ENCODE data around the gene CLNS1A.
A peak's percentile ranks its signal among the peaks of the same experiment; 100 is the strongest.
"Not testable (repeated sequence)": the region's sequence is repeated elsewhere in the genome, so short reads cannot be mapped to it uniquely, and the experiment has no call there.

CLNS1A gene

GRCh38 chr11:77619576-77620198, 17.9 kb downstream of the CLNS1A start:
- no peak for DNase-seq (ENCODE audit: low read depth)

DNA sequence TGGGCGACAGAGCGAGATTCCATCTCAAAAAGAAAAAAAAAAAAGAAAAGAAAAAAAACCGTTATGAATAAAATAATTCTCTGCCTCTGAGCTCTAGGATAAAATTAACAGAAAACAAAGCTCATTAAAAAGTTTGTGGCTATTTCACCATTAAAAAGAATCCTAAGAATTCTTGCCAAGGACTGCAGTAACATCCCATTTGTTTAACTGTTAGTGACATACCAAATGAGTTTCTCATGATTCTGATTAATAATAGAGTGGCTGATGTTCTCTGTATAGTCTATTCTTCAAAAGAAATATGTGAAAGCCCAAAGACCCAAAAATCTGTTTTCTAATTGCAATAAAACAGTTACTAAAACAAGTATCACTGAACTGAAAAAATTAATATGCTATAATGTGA, 19.7 kb downstream of the CLNS1A start:
- no peak for DNase-seq (ENCODE audit: low read depth)

- DNase-seq (ENCODE audit: low read depth): no peak
Measured at GRCh38 chr11:77611921-77612320, 25.7 kb downstream of the CLNS1A start.

- DNase-seq (ENCODE audit: low read depth): no peak
Measured at GRCh38 chr11:77609234-77609633, 28.4 kb downstream of the CLNS1A start.

DNA sequence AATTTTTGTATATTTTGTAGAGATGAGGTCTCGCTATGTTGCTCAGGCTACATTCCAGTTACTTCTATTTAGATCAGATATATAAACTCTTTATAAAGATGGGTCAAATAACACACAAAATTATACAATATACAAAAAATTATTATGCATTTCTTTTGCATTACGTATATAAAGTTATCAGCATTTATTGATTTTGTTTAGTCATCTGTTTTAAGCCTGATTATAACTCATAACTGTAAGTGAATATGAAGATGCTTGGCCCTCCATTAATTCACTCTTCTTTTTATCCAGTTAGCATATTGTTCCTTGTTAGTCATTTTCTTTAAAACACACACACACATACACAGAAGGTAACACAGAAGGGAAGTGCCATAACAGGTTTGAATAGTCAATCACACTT, 33.3 kb downstream of the CLNS1A start:
- no peak for DNase-seq (ENCODE audit: low read depth)

DNA sequence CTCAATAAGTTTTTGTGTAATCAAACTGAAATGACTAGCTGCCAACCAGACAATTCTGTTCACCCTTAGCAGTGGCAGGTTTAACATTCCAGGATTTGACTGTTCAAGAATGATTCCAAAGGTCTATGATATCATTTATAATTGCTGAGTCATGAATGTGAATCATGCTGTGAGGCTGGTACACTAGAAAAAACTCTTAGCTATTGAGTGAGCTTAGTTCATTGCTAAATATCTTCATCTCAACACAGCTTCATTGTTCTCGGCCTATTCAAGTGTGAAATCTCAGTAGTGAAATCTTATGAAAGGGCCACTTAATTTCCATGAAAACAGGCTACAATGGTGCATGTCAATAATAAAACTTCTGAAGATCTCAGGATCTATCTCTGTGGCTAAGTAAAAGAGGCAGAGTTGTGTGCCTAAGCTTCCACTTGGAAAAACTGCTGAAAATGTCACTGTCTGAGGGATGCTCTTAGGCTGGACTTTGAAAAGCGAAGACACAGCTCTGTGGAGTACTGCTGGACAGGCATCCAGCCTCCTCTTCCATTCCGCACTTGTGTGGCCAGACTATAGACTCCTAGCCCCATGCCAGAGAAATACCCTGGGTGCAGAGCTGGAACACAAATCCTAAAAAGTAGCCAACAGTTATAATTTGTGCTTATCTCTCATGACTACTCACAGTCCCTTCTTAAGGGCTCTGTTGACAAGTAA, 35.1 kb downstream of the CLNS1A start:
- DNase-seq (ENCODE audit: low read depth): no peak

- no peak for DNase-seq (ENCODE audit: low read depth)
Measured at GRCh38 chr11:77598195-77598594, 39.4 kb downstream of the CLNS1A start.

GRCh38 chr11:77596626-77597025, 41.0 kb downstream of the CLNS1A start:
- no peak for DNase-seq (ENCODE audit: low read depth)

GRCh38 chr11:77593883-77594282, 43.7 kb downstream of the CLNS1A start:
- no peak for DNase-seq (ENCODE audit: low read depth)

DNA sequence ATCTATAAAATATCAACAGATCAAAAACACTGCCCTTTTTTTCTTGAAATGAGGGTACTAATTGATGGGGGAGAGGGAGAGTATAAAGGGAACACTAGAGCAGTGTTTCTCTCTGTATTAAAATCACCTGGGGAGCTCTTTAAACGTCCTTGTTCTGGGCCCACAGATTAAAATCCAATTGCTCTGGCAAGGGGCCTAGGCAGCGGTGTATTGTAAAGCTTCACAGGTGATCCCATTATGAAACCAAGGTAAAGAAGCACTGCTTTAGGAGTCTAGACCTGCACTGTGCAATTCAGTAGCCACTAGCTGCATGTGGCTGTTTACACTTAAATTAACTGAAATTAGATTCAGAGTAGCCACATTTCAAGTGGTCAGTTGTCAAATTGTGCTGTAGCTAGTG, 44.9 kb downstream of the CLNS1A start:
- DNase-seq (ENCODE audit: low read depth): no peak

DNA sequence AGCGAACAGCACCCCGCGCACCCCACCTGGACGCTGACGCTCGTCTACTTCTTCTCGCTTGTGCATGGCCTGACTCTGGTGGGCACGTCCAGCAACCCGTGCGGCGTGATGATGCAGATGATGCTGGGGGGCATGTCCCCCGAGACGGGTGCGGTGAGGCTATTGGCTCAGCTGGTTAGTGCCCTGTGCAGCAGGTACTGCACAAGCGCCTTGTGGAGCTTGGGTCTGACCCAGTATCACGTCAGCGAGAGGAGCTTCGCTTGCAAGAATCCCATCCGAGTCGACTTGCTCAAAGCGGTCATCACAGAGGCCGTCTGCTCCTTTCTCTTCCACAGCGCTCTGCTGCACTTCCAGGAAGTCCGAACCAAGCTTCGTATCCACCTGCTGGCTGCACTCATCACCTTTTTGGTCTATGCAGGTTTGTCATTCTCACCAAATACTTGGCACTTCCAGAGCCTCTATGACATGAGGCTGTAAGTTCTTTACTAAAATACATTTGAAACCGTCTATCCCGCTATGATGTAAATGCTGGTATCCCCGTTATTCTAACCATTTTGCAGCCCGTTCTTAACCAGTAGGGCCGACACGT, 47.3 kb downstream of the CLNS1A start:
- no peak for DNase-seq (ENCODE audit: low read depth)

DNA sequence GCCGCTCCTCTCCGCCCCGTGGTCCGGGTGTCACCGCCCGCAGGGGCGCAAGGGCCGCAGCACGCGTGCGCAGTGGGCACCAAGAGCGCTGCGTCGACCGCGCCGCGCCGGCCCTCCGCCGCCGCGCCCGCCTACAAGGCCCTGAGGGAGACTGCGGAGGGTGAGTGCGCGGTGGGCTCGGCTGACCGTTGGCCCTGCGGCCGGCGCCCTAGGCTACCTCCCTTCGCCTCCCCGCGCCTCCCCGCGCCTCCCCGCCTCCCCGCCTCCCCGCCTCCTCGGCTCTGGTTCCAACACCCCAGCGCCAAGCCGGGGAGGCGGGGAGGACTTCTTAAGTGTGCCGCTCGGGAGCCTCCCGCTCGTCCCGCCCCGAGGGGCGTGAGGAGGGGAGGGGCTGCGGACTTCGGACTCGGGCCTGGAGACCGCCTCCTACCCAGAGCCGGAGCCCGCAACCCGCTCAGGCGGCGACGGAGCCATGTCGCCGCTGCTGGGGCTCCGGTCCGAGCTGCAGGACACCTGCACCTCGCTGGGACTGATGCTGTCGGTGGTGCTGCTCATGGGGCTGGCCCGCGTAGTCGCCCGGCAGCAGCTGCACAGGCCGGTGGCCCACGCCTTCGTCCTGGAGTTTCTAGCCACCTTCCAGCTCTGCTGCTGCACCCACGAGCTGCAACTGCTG, 47.9 kb downstream of the CLNS1A start, which contains the start of gene AQP11:
AQP11 (plus strand) TSS at position 433 of the 673 bp plus-strand sequence; CDS start at position 473, 40 bp downstream.
- DNase-seq (ENCODE audit: low read depth): peak; percentile 67

GRCh38 chr11:77589181-77589520, 48.4 kb downstream of the CLNS1A start:
- no peak for DNase-seq (ENCODE audit: low read depth)

DNA sequence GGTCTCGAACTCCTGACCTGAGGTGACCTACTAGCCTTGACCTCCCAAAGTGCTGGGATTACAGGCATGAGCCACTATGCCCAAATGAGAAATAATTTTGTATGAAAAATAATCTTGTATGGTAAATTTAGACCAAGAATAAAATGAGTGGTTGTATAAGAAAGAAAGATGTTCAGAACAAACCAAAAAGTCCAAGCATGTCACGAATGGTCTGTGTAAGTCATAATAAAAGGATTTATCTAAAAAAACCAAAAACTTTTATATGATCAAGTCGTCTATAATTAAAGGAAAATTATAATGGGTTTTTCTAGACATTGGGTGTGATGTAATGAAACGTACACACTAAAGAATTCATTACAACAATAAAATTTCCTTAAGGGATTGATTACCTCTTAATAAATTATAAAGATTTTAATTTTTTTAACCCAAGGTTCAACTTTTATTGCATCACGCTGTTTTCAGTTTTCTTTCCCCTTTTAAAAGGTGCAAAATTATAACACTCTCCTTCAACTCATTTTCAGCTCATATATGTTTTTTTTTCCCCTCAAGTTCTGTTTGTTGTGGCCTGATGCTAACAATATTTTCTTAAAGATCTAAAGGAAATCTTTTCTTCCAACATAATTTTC, 56.8 kb downstream of the CLNS1A start:
- DNase-seq (ENCODE audit: low read depth): no peak

GRCh38 chr11:77575428-77575827, 62.2 kb downstream of the CLNS1A start:
- not testable (repeated sequence) for DNase-seq (ENCODE audit: low read depth)

- DNase-seq (ENCODE audit: low read depth): not testable (repeated sequence)
Measured at GRCh38 chr11:77570896-77571295, 66.7 kb downstream of the CLNS1A start.

DNA sequence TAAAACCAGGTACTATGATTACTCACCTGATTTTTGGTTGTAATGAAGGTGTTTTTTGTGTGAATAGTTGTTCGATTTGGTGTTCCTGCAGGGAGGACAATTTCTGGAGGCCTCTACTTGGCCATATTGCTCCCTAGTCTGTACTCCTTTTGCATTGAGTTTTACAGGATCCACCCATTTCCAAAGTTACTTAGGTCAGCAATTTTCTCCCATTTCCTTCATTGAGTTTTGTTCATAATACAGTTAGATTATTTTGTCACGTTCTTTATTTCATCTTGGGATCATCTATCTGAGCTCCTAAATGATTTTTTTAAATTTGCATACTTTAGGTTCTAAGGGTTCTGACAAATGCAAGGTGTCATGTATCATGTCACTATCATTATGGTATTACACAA, 67.9 kb downstream of the CLNS1A start:
- no peak for DNase-seq (ENCODE audit: low read depth)

DNA sequence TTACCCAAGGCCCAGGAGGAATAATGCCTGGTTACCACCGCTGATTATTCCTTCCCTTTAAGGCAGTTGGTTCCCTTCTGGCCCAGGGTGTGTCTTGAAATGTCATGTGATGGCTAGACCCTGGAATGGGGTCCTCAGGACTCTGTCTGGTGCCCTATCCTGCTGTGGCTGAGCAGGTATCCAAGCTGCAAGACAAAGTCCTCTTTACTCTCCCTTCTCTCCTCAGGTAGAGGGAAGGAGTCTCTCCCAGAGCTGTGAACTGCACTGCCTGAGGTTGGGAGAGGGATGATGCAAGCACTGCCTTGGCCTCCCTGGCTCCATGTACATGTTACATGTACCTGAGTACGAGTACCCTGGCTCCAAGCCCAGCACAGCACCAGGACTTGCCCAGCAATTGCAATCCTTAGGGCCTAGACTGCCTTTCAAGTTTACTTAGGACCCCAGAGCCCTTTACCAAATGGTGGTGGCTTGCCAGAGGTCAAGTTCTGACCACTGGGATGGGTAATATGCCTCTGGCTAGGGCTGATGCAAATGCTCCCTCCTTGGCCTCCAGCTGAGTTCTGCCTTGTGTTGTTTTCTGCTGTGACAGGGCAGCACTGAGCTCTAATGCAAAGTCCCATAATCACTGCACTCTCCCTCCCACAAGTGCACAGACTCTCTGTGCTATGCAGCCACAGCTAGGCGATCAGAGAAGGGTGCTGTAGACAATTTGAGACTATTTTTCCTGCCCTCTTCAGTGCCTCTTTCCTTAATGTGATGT, 68.5 kb downstream of the CLNS1A start:
- DNase-seq (ENCODE audit: low read depth): no peak

- DNase-seq (ENCODE audit: low read depth): no peak
Measured at GRCh38 chr11:77568306-77568705, 69.3 kb downstream of the CLNS1A start.
